A673 (cell line): ENCODE data around the gene AK3. TPM values are rescaled to one million over a fixed set of nuclear protein-coding genes. Genes with fewer than 3 reads are reported as not detected.
A peak's percentile ranks its signal among the peaks of the same experiment; 100 is the strongest.

ENCODE experiments used
- BruUV-seq: library from RNA; stranded (reverse); fragments of 400-500 nt; replicated peaks from 2 replicates; lab custom pipeline; 2021; lab: Mats Ljungman, UMichigan
- CTCF ChIA-PET: fragments of 300-600 bp; sonication (Branson Sonifier 250); formaldehyde crosslinking; loops from one replicate; lab custom pipeline; 2022; ENCODE audit warnings: antibody characterized with exemption; lab: Charles Lee
- POLR2A ChIA-PET: fragments of 300-600 bp; sonication (Branson Sonifier 250); formaldehyde crosslinking; loops from one replicate; lab custom pipeline; 2022; ENCODE audit warnings: antibody characterized with exemption; ENCODE audit not compliant: low non-redundant PET; lab: Charles Lee
- DNase-seq: peaks from one replicate; pipeline ENCODE4 v3.0.0-alpha.2; 2015; ENCODE audit warnings: low spot score
- H3K27ac ChIP-seq: fragments of 200-600 bp; sonication (generic); 2 replicates; pipeline ENCODE4 v1.5.1; 2016; ENCODE audit warnings: mixed run types, low read depth, mild to moderate bottlenecking, mixed read lengths, antibody characterized with exemption, low read length; ENCODE audit not compliant: poor library complexity, severe bottlenecking
- H3K27me3 ChIP-seq: fragments of 200-600 bp; sonication (generic); replicated peaks from 2 replicates; pipeline ENCODE4 v1.6.1; 2017; ENCODE audit warnings: mixed run types, low read depth, mild to moderate bottlenecking, mixed read lengths, antibody characterized with exemption, low read length; ENCODE audit not compliant: insufficient read depth, poor library complexity
- H3K36me3 ChIP-seq: fragments of 200-600 bp; sonication (generic); 2 replicates; pipeline ENCODE4 v1.6.1; 2016; ENCODE audit warnings: mixed run types, mild to moderate bottlenecking, mixed read lengths, antibody characterized with exemption, low read length; ENCODE audit not compliant: insufficient read depth, poor library complexity, severe bottlenecking
- H3K4me1 ChIP-seq: fragments of 200-600 bp; sonication (generic); 2 replicates; pipeline ENCODE4 v1.6.1; 2017; ENCODE audit warnings: mixed run types, mild to moderate bottlenecking, mixed read lengths, antibody characterized with exemption, low read length; ENCODE audit not compliant: insufficient read depth, poor library complexity, severe bottlenecking
- H3K4me3 ChIP-seq: fragments of 200-600 bp; sonication (generic); 2 replicates; pipeline ENCODE4 v1.5.1; 2016; ENCODE audit warnings: low read depth, mixed run types, mild to moderate bottlenecking, mixed read lengths, low read length; ENCODE audit not compliant: poor library complexity, severe bottlenecking
- H3K9me3 ChIP-seq: fragments of 200-600 bp; sonication (generic); 2 replicates; pipeline ENCODE4 v1.6.1; 2016; ENCODE audit warnings: mixed run types, low read depth, mild to moderate bottlenecking, mixed read lengths, antibody characterized with exemption, low read length; ENCODE audit not compliant: poor library complexity, severe bottlenecking
- EZH2 ChIP-seq: fragments of 200-600 bp; sonication (generic); IDR thresholded peaks from 2 replicates; pipeline ENCODE4 v1.6.1; 2017; ENCODE audit warnings: borderline replicate concordance, low read depth, mild to moderate bottlenecking, mixed read lengths, antibody characterized with exemption, low read length; ENCODE audit not compliant: poor library complexity, severe bottlenecking
- intact Hi-C: fragments of 100-400 bp; cut with micrococcal nuclease; formaldehyde crosslinking; loops from one replicate; pipeline ENCODE4 v1.10.0; 2022; ENCODE audit not compliant: unreplicated experiment
- total RNA-seq: library from RNA; stranded (reverse); gene quantifications from 2 replicates; pipeline ENCODE4 v1.2.3, GENCODE V29; 2021
- TF ChIP-seq, protein P1 (sequence below): fragments of 300-800, 200-600 bp; sonication (generic); conservative IDR thresholded peaks from 2 replicates; pipeline ENCODE4 v1.5.1; 2017; ENCODE audit warnings: low read depth, mild to moderate bottlenecking, antibody characterized with exemption, low read length, moderate library complexity, mixed read lengths

AK3 gene
- total RNA-seq, 1 experiment from 2014 or later: 93.1 TPM

DNA sequence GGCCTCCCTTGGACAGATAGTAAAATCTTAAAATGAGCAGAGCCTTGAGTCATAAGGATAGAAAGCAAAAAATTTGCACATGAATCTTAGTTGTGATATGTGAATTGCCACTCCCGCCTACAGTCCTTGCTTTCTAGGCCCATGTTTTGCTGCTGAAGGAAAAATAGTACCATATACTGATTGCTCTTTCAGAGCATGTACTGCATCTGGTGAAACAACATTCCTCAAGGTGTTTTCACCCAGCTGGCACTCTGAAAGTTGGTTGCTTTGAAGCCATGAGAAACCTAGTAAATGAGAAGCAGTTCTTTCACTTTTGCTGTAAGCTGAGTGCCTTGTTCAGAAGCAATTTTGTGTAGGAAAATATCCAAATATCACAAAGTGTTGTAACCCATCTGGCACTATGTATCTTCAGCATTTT, 51.3 kb downstream of the AK3 start:
- Histone ChIP-seq H3K27ac (peak overlapping the region; percentile 45), H3K9me3 (no peaks in the 10 kb centered on the region), H3K36me3 (peaks cover 61% of the 10 kb centered on the region), H3K4me3 (no peak overlapping the region), H3K4me1 (peaks cover 10% of the 10 kb centered on the region), H3K27me3 (no peaks in the 10 kb centered on the region)
- DNase-seq: no peak
- ChIA-PET CTCF (no interaction called here), POLR2A (no interaction called here)
- intact Hi-C loops: no loop called here
- TF ChIP-seq, protein P1, sequence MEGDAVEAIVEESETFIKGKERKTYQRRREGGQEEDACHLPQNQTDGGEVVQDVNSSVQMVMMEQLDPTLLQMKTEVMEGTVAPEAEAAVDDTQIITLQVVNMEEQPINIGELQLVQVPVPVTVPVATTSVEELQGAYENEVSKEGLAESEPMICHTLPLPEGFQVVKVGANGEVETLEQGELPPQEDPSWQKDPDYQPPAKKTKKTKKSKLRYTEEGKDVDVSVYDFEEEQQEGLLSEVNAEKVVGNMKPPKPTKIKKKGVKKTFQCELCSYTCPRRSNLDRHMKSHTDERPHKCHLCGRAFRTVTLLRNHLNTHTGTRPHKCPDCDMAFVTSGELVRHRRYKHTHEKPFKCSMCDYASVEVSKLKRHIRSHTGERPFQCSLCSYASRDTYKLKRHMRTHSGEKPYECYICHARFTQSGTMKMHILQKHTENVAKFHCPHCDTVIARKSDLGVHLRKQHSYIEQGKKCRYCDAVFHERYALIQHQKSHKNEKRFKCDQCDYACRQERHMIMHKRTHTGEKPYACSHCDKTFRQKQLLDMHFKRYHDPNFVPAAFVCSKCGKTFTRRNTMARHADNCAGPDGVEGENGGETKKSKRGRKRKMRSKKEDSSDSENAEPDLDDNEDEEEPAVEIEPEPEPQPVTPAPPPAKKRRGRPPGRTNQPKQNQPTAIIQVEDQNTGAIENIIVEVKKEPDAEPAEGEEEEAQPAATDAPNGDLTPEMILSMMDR: no peak
- no peak for TF ChIP-seq EZH2
- BruUV-seq: no TSS peak

DNA sequence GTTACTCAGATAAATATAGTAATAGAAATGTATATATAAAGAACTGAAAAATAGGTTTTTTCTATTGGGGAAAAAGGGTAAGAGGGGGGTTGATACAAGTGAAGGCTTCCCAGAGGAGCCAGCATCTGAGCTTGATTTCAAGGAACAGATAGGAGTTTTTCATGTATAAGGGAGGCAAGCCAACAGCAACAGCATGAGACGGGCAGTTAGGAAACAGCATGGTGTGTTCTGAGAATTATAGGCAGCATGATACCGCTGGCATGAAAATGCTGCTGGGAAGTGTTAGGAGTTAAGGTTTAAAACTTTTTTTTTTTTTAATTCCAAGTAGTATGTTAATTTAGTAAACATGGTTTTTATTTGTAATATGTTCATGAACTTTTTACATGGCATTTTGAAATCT, 52.0 kb downstream of the AK3 start:
- intact Hi-C loops: no loop called here
- BruUV-seq: no TSS peak
- Histone ChIP-seq H3K36me3 (peaks cover 66% of the 10 kb centered on the region), H3K9me3 (no peaks in the 10 kb centered on the region), H3K4me3 (no peak overlapping the region), H3K27ac (no peak overlapping the region), H3K4me1 (peaks cover 10% of the 10 kb centered on the region), H3K27me3 (no peaks in the 10 kb centered on the region)
- POLR2A ChIA-PET: no interaction called here
- TF ChIP-seq, protein P1: no peak
- TF ChIP-seq EZH2: no peak
- CTCF ChIA-PET: no interaction called here
- peak; percentile 54 for DNase-seq

DNA sequence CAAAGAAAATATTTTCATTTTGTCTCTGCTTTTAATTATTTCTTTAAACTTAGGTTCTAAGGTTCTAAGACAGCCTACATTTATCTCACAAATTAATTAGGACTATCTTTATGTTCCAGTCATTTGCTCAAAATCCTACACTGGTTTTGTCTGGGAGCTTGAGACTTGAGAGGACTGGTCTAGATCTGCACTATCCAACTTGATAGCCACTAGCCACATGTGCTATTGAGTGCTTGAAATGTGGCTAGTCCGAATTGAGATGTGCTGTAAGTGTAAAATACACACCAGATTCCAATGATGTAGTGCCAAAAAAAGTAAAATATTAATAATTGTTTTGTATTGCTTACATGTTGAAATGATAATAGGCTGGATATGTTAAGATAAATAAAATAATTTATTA, 54.4 kb downstream of the AK3 start:
- Histone ChIP-seq H3K4me1 (peaks cover 18% of the 10 kb centered on the region), H3K27me3 (no peaks in the 10 kb centered on the region), H3K4me3 (no peak overlapping the region), H3K36me3 (peaks cover 55% of the 10 kb centered on the region), H3K27ac (peak overlapping the region; percentile 34), H3K9me3 (no peaks in the 10 kb centered on the region)
- TF ChIP-seq, protein P1: no peak
- TF ChIP-seq EZH2: no peak
- no TSS peak for BruUV-seq
- DNase-seq: no peak
- ChIA-PET CTCF (no interaction called here), POLR2A (no interaction called here)
- intact Hi-C loops: no loop called here
